Thymus (tissue), 11 donors: ENCODE data around the gene SUSD3. TPM values are rescaled to one million over a fixed set of nuclear protein-coding genes. Genes with fewer than 3 reads are reported as not detected.

Source experiments
- DNase-seq, 9 donors: peaks; one replicate each; pipeline ENCODE4 v3.0.0-alpha.2; 2013; ENCODE audit warnings: low spot score in 9 of 9, low read depth in 6 of 9, missing footprints in 1 of 9
- H3K27ac ChIP-seq, 2 donors: one replicate each; pipeline ENCODE4 v1.5.1; 2013; ENCODE audit warnings: control low read depth in 1 of 2, low read depth in 1 of 2, low read length in 1 of 2, mild to moderate bottlenecking in 1 of 2, moderate library complexity in 1 of 2
- H3K27me3 ChIP-seq, 2 donors: one replicate each; pipeline ENCODE4 v1.5.1; 2013; ENCODE audit warnings: low read length in 1 of 2; ENCODE audit not compliant: control insufficient read depth in 2 of 2, insufficient read depth in 1 of 2
- H3K36me3 ChIP-seq, 2 donors: one replicate each; pipeline ENCODE4 v1.5.1; 2013; ENCODE audit warnings: low read length in 1 of 2, mild to moderate bottlenecking in 1 of 2, moderate library complexity in 1 of 2; ENCODE audit not compliant: control insufficient read depth in 2 of 2, insufficient read depth in 2 of 2
- H3K4me1 ChIP-seq, 2 donors: one replicate each; pipeline ENCODE4 v1.5.1; 2013; ENCODE audit warnings: low read length in 2 of 2; ENCODE audit not compliant: control insufficient read depth in 2 of 2, insufficient read depth in 2 of 2
- H3K4me3 ChIP-seq, 2 donors: one replicate each; pipeline ENCODE4 v1.5.1; 2013; ENCODE audit warnings: low read length in 2 of 2, control low read depth in 1 of 2, mild to moderate bottlenecking in 1 of 2
- H3K9me3 ChIP-seq, 2 donors: one replicate each; pipeline ENCODE4 v1.5.1; 2013; ENCODE audit warnings: low read length in 1 of 2, mild to moderate bottlenecking in 1 of 2; ENCODE audit not compliant: control insufficient read depth in 2 of 2, insufficient read depth in 1 of 2
- WGBS: extraction: QIAGEN DNeasy Blood & Tissue Kit; methylation state at CpG from one replicate; pipeline ENCODE4 v1.1.7; 2013; 5-methylcytosine and 5-hydroxymethylcytosine counted together
- polyA plus RNA-seq: library from polyadenylated mRNA; stranded (reverse); fragments of 200-250 nt; gene quantifications from one replicate; pipeline ENCODE4 v1.2.3, GENCODE V29; 2013
- total RNA-seq: library from RNA; stranded (reverse); fragments of 120-200 nt; gene quantifications from one replicate; pipeline ENCODE4 v1.2.4, GENCODE V29; 2013
- donor health status: healthy.

SUSD3 gene
- total and polyA plus RNA-seq, 2 donors, result 31.0 to 43.8 TPM

DNA sequence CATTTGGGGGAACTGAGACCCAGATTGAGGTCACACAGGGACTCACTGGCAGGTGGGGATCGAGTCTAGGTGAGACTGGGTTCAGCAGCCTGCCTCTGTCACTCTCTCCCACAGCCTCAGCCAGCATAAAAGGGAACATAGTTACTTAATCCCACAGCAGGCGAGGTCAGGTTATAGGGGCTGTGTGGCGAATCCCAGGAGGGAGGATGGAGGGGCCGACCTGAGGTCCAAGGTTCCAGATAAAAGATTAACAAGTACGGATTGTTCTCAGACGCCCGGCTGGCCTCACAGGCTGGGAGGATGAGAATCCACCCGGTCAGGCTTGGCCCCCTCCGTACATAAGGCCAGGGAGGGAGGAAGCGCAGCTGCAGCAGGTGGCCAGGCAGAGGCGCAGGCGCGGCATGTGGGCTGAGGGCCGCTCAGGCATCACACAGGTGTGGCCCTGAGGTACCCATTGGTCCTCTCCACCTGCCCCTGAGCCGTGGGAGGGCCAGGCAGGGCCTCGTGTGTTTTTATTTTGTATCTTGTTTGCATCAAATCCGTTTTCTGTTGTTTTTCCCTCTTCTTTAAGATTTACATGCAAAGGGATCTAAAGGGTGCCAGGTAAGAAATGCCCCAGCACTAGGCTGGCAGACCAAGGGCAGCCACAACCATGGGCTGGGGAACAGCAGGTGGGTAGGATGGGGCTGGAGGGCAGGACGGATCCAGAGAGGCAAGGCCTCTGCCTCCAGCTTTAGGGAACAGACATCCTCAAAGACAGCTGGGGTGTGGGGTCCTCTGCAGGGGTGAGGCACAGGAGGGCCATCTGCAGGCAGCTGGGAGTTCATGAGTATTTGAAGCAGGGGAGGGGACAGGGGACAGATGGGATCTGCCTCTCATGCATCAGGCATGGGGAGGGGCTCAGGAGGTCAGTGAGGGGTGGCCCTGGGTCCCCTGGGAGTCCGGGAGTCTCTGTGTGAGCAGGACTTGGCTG is 3.6 kb downstream of the SUSD3 start:
- Histone ChIP-seq H3K27ac (peak overlapping the region; percentile 96 to 97), H3K4me1 (peaks cover 63 to 90% of the 10 kb centered on the region in 2 donors), H3K4me3 (peak overlapping the region; percentile 4 to 14), H3K36me3 (peaks cover 0 to 4% of the 10 kb centered on the region in 2 donors), H3K9me3 (peaks cover 2 to 4% of the 10 kb centered on the region in 2 donors), H3K27me3 (no peaks in the 10 kb centered on the region)
- WGBS, result 26% methylated on average over 19 of the region's 19 CpGs
- peak in 7 of 9 donors; percentile 55 to 87 (median 74) for DNase-seq

DNA sequence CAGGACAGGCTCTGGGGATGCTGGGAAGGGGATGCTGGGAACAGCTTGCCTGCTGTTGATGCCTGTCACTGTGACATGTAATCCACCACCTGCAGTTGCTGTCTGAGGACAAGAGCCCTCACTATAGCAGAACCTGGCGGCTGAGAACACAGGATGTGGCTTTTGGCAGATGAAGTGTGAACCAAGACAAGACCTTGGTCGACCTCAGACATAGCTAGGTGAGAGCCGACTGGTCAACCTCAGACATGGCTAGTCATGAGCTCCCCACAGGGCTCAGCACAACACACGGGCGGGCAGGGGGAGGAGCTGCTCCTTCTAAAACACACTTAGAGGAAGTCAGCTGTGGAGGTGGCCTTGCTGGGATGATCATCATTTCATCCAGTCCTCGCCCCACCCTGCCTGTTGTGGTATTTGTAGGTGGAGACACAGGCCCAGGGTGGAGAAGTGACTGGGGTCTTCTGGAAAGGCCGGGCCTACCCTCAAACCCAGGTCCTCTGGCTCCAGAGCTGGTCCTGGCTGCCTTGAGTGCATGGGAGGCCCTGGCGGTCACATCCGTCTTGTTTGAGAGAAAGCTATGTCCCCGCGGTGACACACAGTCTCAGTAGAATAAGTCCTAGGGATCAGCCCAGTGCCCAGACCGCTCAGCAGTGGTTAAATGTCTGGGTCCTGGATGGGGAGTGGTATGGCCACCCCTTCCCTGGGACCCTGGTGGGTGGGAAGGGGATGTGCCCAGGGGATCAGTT is 6.1 kb downstream of the SUSD3 start:
- peak; percentile 74 to 98 (median 90) for DNase-seq
- H3K9me3 ChIP-seq, result peaks cover 2 to 4% of the 10 kb centered on the region in 2 donors
- H3K27ac ChIP-seq, result peak overlapping the region; percentile 96 to 97

DNA sequence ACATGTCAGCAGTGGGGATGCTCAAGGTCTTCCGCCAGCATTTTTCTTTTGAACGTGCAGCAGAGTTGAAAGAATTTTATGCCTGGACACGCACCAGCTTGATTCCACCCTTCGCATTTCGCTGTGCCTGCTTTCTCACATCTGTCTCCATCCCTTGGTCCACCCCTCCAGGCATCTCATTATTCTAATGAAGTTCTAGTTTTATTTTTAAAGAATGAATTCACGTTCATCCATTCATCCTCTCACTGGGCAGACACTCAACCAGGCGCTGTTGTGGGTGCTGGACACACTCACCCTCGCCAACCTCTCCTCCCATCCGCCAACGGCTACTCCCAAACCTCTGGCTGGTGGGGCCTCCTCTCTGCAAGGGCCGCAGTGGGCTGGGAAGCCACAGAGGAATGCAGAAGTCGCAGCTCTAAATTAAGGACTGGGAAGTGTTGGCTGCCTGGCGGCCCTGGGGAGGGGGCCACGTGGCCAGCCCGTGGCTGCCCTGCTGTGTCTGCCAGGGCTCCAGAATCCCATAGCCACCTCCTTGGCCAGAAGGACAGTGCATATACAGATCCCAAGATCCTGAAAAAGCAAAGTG is 6.7 kb downstream of the SUSD3 start:
- 60% methylated on average over 15 of the region's 15 CpGs for WGBS
- peaks cover 48 to 62% of the 10 kb centered on the region in 2 donors for H3K4me1 ChIP-seq
- no peak for DNase-seq
- H3K36me3 ChIP-seq, result peaks cover 0 to 8% of the 10 kb centered on the region in 2 donors
- no peaks in the 10 kb centered on the region for H3K27me3 ChIP-seq
- H3K27ac ChIP-seq, result peak overlapping the region; percentile 96 to 97
- H3K4me3 ChIP-seq, result peak overlapping the region in 1 of 2 donors; percentile 21
- H3K9me3 ChIP-seq, result peaks cover 0 to 4% of the 10 kb centered on the region in 2 donors

More for the DNA sequence above, 6.1 kb downstream of the SUSD3 start:
- H3K27me3 ChIP-seq, result no peaks in the 10 kb centered on the region
- peak overlapping the region; percentile 8 to 21 for H3K4me3 ChIP-seq
- peaks cover 55 to 68% of the 10 kb centered on the region in 2 donors for H3K4me1 ChIP-seq
- 29% methylated on average over 12 of the region's 12 CpGs for WGBS
- peaks cover 0 to 4% of the 10 kb centered on the region in 2 donors for H3K36me3 ChIP-seq

DNA sequence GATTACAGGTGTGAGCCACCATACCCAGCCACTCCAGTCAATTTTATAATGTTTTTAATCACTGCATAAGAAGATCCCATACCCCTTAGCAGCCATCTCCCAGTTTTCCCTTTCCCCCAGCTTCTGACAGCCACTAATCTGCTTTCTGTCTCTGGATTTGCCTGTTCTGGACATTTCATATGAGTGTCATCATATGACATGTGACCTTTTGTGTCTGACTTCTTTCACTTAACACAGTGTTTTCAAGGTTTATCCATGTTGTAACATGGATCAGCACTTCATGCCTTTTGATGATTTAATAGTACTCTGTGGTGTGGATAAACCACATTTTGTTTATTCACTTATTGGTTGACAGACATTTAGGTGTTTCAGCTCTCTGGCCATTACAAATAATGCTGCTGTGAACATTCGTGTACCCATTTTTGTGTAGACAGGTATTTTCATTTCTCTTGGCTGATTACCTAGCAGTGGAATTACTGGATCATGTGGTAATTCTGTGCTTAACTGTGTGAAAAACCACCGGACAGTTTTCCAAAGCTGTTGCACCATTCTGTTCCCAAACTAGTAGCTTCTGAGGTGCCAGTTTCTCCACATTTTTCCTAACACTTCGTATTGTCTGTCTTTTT is 8.6 kb downstream of the SUSD3 start:
- Histone ChIP-seq H3K27ac (no peak overlapping the region), H3K36me3 (peaks cover 4 to 11% of the 10 kb centered on the region in 2 donors), H3K4me3 (no peak overlapping the region), H3K4me1 (peaks cover 41 to 48% of the 10 kb centered on the region in 2 donors), H3K9me3 (no peaks in the 10 kb centered on the region), H3K27me3 (no peaks in the 10 kb centered on the region)
- WGBS, result 97% methylated on average over 3 of the region's 3 CpGs
- no peak for DNase-seq

DNA sequence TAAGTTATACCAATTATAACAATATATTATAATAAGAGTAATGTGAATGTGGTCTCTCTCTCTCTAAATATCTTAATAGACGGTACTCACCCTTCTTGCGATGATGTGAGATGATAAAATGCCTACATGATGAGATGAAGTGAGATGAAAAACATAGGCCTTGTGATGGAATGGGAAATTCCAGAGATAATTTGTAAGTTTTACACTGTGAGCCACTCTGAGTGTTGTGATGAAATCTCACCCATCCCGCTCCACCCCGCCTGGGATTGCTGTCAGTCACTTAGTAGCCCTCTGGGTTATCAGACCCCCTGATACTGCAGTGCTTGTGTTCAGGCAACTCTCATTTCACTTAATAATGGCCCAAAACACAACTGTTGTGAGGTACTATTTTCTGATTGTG is 10.5 kb downstream of the SUSD3 start:
- Histone ChIP-seq H3K36me3 (peaks cover 4 to 7% of the 10 kb centered on the region in 2 donors), H3K9me3 (no peaks in the 10 kb centered on the region), H3K27me3 (no peaks in the 10 kb centered on the region), H3K4me3 (no peak overlapping the region), H3K4me1 (peaks cover 29 to 30% of the 10 kb centered on the region in 2 donors), H3K27ac (no peak overlapping the region)
- WGBS, result 97% methylated on average over 4 of the region's 4 CpGs
- DNase-seq, result no peak

DNA sequence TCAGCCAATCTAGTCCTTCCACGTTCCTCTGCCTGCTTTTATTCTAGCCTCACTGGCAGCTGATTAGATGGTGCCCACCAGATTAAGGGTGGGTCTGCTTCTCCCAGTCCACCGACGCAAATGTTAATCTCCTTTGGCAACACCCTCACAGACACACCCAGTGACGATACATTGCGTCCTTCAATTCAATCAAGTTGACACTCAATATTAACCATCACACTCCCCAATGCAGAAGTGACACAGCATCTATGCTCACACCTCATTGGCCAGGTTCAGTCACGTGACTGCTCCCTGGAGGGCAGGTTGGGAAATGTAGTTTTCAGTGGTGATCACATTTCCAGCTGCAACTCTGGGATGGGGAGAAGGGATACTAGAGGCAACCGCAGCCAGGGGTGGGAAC is 13.0 kb downstream of the SUSD3 start:
- no peak overlapping the region for H3K4me3 ChIP-seq
- peaks cover 10 to 13% of the 10 kb centered on the region in 2 donors for H3K36me3 ChIP-seq
- H3K27ac ChIP-seq, result no peak overlapping the region
- WGBS, result 96% methylated on average over 7 of the region's 7 CpGs
- peaks cover 5 to 13% of the 10 kb centered on the region in 2 donors for H3K4me1 ChIP-seq
- no peaks in the 10 kb centered on the region for H3K27me3 ChIP-seq
- DNase-seq, result peak in 1 of 9 donors; percentile 31
- H3K9me3 ChIP-seq, result no peaks in the 10 kb centered on the region

DNA sequence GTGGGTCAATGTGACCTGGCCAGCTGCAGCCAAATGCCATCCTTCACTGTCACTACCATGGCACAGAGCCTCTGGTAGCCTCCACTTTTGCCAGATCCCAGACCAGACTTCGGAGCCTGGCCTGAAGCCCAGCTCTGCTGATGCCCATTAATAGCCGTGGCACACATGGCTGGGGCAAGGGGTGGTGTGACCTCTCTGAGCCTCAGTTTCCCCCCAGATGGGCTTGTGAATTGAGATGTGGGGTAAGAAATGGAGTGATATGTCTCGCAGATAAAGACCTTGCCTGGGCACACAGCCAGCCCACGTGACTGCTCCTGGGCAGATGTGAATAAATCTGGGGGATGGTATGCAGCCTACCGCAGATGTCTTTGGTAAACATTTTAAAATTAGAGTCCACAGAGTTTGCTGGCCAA is 13.9 kb downstream of the SUSD3 start:
- H3K4me3 ChIP-seq, result no peak overlapping the region
- no peaks in the 10 kb centered on the region for H3K9me3 ChIP-seq
- no peak overlapping the region for H3K27ac ChIP-seq
- whole genome bisulfite sequencing, result 37% methylated on average over 5 of the region's 5 CpGs
- H3K4me1 ChIP-seq, result peaks cover 5 to 13% of the 10 kb centered on the region in 2 donors
- no peaks in the 10 kb centered on the region for H3K27me3 ChIP-seq
- DNase-seq, result no peak
- peaks cover 10 to 16% of the 10 kb centered on the region in 2 donors for H3K36me3 ChIP-seq

DNA sequence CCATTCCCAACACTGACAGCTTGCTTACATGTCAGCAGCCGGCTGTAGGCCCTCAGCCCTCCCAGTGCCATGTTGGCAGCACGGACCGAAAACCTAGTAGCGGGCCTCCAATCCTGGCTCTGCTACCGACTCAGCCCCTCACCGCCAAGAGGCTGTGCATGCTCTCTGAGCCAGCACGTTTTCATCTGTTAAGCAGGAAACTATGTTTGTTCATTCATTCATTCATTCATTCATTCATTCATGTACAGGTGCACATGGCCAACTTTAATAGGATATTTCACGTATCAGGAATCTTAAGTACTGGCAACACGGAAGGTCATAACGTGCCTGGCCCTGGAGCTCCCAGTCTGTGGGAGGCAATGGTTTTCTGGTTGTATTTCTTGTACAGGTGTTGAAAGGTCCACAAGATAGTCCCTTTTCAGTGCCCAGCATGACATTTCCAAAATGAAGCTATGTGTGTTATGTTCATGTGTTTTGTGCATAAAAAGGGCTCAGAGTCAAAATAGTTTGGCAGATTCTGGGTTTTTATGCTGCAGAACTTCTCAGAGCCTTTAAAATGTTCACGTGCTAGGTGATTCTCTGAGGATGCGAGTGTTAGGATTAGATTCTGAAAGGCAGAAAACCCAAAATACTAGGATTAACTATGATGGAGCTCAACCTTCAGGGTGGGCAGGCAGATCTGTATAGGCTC is 17.7 kb downstream of the SUSD3 start:
- Histone ChIP-seq H3K4me3 (no peak overlapping the region), H3K4me1 (peaks cover 5 to 13% of the 10 kb centered on the region in 2 donors), H3K27ac (no peak overlapping the region), H3K36me3 (peaks cover 28 to 33% of the 10 kb centered on the region in 2 donors), H3K9me3 (no peaks in the 10 kb centered on the region), H3K27me3 (no peaks in the 10 kb centered on the region)
- 89% methylated on average over 12 of the region's 12 CpGs for WGBS
- no peak for DNase-seq
